Astrocyte of the spinal cord (primary cell): ENCODE measurements around the gene INO80C.

Source experiments
- DNase-seq: peaks from one replicate; pipeline ENCODE4 v3.0.0; 2011; ENCODE audit warnings: low read depth, low spot score
- H3K4me3 ChIP-seq: 2 replicates; pipeline ENCODE4 v1.5.1; 2011; ENCODE audit warnings: low read depth, mild to moderate bottlenecking, low read length, moderate library complexity
- in situ Hi-C: cut with HindIII; loops from 2 replicates; pipeline ENCODE4 v1.10.0; 2017; ENCODE audit warnings: low sequenced_read_pairs
- TF ChIP-seq, protein P1 (sequence below): IDR thresholded peaks from 2 replicates; pipeline ENCODE4 v1.5.1; 2012; ENCODE audit warnings: low read depth, mild to moderate bottlenecking, low read length, inconsistent platforms

The INO80C gene

GRCh38 chr18:35465329-35465728 is 32.4 kb downstream of the INO80C start:
- TF ChIP-seq, protein P1, sequence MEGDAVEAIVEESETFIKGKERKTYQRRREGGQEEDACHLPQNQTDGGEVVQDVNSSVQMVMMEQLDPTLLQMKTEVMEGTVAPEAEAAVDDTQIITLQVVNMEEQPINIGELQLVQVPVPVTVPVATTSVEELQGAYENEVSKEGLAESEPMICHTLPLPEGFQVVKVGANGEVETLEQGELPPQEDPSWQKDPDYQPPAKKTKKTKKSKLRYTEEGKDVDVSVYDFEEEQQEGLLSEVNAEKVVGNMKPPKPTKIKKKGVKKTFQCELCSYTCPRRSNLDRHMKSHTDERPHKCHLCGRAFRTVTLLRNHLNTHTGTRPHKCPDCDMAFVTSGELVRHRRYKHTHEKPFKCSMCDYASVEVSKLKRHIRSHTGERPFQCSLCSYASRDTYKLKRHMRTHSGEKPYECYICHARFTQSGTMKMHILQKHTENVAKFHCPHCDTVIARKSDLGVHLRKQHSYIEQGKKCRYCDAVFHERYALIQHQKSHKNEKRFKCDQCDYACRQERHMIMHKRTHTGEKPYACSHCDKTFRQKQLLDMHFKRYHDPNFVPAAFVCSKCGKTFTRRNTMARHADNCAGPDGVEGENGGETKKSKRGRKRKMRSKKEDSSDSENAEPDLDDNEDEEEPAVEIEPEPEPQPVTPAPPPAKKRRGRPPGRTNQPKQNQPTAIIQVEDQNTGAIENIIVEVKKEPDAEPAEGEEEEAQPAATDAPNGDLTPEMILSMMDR = no peak
- in situ Hi-C loops = no loop called here
- no peak for DNase-seq
- H3K4me3 ChIP-seq = no peak overlapping the region

DNA sequence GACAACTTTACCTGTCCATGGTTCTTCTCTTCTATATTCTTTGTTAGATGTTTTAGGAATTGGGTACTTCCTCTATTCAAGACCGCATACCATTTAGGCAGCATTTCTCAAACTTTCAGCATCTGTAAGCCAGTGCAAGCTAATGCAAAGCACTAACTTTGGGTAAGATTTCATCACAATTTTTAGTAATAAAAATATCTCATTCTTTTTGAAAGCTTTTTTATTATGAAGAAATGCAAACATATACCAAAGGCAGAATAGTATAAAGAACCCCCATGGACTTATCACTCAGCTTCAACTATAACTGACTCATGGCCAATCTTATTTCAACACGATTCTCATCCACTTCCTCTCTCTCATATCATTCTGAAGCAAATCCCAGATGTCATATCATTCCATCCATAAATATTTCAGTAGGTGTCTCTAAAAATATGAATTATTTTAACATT is 32.9 kb downstream of the INO80C start:
- TF ChIP-seq, protein P1 = no peak
- in situ Hi-C loops = no loop called here

GRCh38 chr18:35463827-35464226 is 33.9 kb downstream of the INO80C start:
- no peak for DNase-seq
- in situ Hi-C loops = no loop called here
- H3K4me3 ChIP-seq = no peak overlapping the region
- TF ChIP-seq, protein P1 = no peak

More for the DNA sequence above, 32.9 kb downstream of the INO80C start:
- H3K4me3 ChIP-seq = no peak overlapping the region
- no peak for DNase-seq

DNA sequence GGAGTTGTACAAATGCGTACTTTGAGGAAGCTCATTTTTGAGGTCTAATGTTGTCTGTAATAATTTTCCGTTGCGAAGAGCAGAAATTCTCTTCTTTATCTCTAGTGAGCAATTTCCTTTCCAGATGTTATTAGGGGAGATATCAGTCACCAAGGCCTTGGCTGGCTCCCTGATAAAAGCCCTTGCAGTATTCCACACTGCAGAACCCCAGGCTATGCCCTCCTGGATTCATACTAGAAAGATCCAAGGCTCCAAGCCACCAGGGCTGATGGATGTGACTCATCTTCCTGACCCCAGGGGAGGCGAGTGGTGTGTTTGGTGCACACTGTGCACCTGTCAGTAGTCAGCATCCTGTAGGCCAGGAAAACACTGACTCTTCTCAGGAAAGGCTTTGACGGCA is 34.7 kb downstream of the INO80C start:
- TF ChIP-seq, protein P1 = no peak
- H3K4me3 ChIP-seq = no peak overlapping the region
- DNase-seq = peak; percentile 26
- in situ Hi-C loops = no loop called here

DNA sequence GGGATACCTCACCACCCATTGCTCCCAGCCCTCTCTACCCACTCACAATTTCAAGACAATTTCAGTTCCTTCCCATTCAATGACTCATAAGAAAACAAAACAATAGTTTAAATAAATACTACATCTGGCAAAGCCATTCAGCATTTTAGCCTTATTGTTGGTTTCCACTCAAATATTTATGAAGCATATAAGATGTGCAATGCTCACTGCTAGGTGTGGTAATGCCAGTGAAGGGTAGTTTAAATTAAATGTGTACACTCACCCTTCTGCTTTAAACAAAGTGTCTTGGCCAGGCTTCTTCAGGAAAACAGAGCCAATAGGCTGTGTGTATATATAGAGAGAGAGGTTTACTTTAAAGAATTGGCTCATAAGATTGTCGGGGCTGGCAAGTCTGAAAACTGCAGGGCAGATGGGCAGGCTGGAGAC is 37.0 kb downstream of the INO80C start:
- DNase-seq = peak; percentile 76
- no peak overlapping the region for H3K4me3 ChIP-seq
- TF ChIP-seq, protein P1 = no peak
- in situ Hi-C loops = no loop called here

GRCh38 chr18:35459997-35460396 is 37.8 kb downstream of the INO80C start:
- TF ChIP-seq, protein P1 = no peak
- H3K4me3 ChIP-seq = no peak overlapping the region
- in situ Hi-C loops = no loop called here
- no peak for DNase-seq
